ENCODE data around the gene STAT1. TPM values are rescaled to one million over a fixed set of nuclear protein-coding genes. Genes with fewer than 3 reads are reported as not detected.
A peak's percentile ranks its signal among the peaks of the same experiment; 100 is the strongest.

STAT1 gene
- total RNA-seq, 3 donors from 2014 or later (not counting 1 experiment from before 2014, with no cell fraction given), result 49.1 to 91.6 (median 86.2) TPM

DNA sequence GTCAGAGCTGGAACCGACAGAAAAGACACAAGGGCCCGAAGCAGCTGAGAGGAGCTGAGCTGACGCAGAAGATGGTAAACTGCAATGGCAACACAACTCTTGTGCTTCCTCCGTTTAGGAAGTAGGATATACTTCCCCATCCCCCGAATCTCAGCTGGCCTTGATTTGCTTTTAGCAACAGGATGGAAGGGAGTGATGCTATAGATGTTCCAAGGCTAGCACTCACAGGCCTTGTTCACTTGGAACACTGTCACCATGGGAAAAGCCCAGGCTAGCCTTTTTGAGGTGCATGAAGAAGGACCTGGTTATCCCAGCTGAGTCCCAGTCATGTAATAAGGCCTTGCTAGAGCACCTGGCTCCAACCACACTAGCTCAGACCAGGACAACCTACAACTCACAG is 26.0 kb downstream of the STAT1 start:
- H3K27me3 Mint-ChIP-seq (ENCODE audit: low read depth in 2 of 2), result no peaks in the 10 kb centered on the region
- H3K4me1 ChIP-seq (ENCODE audit: control insufficient read depth, insufficient read depth, low read length), result no peaks in the 10 kb centered on the region
- TF ChIP-seq, protein P1, sequence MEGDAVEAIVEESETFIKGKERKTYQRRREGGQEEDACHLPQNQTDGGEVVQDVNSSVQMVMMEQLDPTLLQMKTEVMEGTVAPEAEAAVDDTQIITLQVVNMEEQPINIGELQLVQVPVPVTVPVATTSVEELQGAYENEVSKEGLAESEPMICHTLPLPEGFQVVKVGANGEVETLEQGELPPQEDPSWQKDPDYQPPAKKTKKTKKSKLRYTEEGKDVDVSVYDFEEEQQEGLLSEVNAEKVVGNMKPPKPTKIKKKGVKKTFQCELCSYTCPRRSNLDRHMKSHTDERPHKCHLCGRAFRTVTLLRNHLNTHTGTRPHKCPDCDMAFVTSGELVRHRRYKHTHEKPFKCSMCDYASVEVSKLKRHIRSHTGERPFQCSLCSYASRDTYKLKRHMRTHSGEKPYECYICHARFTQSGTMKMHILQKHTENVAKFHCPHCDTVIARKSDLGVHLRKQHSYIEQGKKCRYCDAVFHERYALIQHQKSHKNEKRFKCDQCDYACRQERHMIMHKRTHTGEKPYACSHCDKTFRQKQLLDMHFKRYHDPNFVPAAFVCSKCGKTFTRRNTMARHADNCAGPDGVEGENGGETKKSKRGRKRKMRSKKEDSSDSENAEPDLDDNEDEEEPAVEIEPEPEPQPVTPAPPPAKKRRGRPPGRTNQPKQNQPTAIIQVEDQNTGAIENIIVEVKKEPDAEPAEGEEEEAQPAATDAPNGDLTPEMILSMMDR (IDR thresholded peaks at IDR 0.05), result no peak
- intact Hi-C loops (cut with micrococcal nuclease), result no loop called here
- DNase-seq (no peak), ATAC-seq (no peak)
- H3K36me3 ChIP-seq (ENCODE audit: control insufficient read depth, insufficient read depth, low read length), result peaks cover 95% of the 10 kb centered on the region
- WGBS (ENCODE audit: insufficient coverage), result 99% methylated on average over 5 of the region's 5 CpGs
- H3K27ac Mint-ChIP-seq, result peak overlapping the region in 1 of 2 donors; percentile 23
- H3K4me3 Mint-ChIP-seq, result no peak overlapping the region
- no peaks in the 10 kb centered on the region for H3K9me3 ChIP-seq (ENCODE audit: control insufficient read depth, insufficient read depth, low read length)
- H3K4me1 Mint-ChIP-seq, result no peaks in the 10 kb centered on the region
- no peaks in the 10 kb centered on the region for H3K9me3 Mint-ChIP-seq
- H3K27me3 ChIP-seq (ENCODE audit: control insufficient read depth, insufficient read depth, low read length), result no peaks in the 10 kb centered on the region
- peaks cover 34% of the 10 kb centered on the region for H3K36me3 Mint-ChIP-seq
- H3K27ac ChIP-seq (ENCODE audit: low read length), result no peak overlapping the region
- H3K4me3 ChIP-seq (ENCODE audit: low read length), result no peak overlapping the region

DNA sequence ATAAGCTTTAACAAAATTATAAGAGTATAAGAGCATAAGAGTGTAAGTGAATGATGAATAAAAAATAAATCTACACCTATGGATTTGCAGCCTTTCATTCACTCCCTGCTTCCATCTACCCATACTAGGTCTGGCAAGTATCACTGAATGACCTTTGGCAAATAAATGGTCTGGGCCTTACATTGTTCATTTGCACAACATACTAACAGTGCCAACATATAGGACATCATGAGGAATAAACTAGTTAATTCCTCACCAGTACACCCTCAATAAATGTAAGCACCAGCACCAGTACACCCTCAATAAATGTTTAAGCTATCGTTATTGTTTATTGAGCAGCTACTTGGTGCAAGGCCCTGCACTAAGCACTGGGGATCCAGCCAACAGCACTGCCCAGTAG is 26.9 kb downstream of the STAT1 start:
- TF ChIP-seq, protein P1 (IDR thresholded peaks at IDR 0.05), result no peak
- DNase-seq (no peak), ATAC-seq (no peak)
- H3K27ac ChIP-seq (ENCODE audit: low read length), result no peak overlapping the region
- Mint-ChIP-seq H3K9me3 (no peaks in the 10 kb centered on the region), H3K36me3 (peaks cover 40% of the 10 kb centered on the region), H3K27me3 (ENCODE audit: low read depth in 2 of 2) (no peaks in the 10 kb centered on the region), H3K4me3 (no peak overlapping the region), H3K4me1 (no peaks in the 10 kb centered on the region), H3K27ac (peak overlapping the region in 1 of 2 donors; percentile 23)
- no peak overlapping the region for H3K4me3 ChIP-seq (ENCODE audit: low read length)
- H3K36me3 ChIP-seq (ENCODE audit: control insufficient read depth, insufficient read depth, low read length), result peaks cover 97% of the 10 kb centered on the region
- intact Hi-C loops (cut with micrococcal nuclease), result no loop called here
- WGBS (ENCODE audit: insufficient coverage), result 96% methylated on average over 1 of the region's 1 CpG
- H3K9me3 ChIP-seq (ENCODE audit: control insufficient read depth, insufficient read depth, low read length), result no peaks in the 10 kb centered on the region
- no peaks in the 10 kb centered on the region for H3K27me3 ChIP-seq (ENCODE audit: control insufficient read depth, insufficient read depth, low read length)
- H3K4me1 ChIP-seq (ENCODE audit: control insufficient read depth, insufficient read depth, low read length), result no peaks in the 10 kb centered on the region

DNA sequence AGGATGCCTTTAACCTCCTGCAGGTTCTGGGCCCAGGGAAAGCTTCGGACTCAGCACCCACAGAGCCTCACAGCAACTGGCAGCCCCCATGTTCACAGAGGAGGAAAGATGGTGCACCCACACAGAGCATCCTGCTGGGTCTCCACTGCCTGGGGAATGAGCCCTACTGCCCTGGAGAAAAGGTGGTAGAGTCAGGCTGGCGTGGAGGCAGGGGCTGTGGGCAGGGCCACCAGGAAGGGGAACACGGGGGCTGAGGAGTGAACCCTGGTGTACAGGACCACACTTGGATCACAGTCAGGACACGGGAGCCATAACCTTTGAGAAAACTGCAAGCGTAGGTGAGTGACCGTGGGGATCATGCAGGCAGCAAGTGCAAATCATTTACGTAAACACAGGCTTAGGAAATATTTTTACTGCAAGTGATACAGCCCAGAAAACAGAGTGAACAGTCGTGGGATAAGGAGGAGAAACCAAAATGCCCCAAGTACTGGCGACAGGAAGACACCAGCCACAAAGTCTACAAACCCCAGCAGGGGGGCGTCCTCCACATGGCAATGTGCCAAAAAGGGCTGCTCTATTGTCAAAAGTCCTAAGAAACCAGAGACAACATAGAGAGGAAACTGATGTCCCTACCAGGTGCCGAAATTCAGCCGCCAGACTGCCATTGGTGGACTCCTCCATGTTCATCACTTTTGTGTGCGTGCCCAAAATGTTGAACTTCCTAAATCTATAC is 27.6 kb downstream of the STAT1 start:
- H3K27ac Mint-ChIP-seq, result peak overlapping the region in 1 of 2 donors; percentile 26
- no peaks in the 10 kb centered on the region for H3K27me3 ChIP-seq (ENCODE audit: control insufficient read depth, insufficient read depth, low read length)
- peaks cover 0 to under 1% of the 10 kb centered on the region in 2 donors for H3K4me1 Mint-ChIP-seq
- no peak overlapping the region for H3K4me3 ChIP-seq (ENCODE audit: low read length)
- H3K9me3 ChIP-seq (ENCODE audit: control insufficient read depth, insufficient read depth, low read length), result no peaks in the 10 kb centered on the region
- H3K4me3 Mint-ChIP-seq, result no peak overlapping the region
- H3K27me3 Mint-ChIP-seq (ENCODE audit: low read depth in 2 of 2), result no peaks in the 10 kb centered on the region
- no peaks in the 10 kb centered on the region for H3K9me3 Mint-ChIP-seq
- intact Hi-C loops (cut with micrococcal nuclease), result no loop called here
- H3K4me1 ChIP-seq (ENCODE audit: control insufficient read depth, insufficient read depth, low read length), result no peaks in the 10 kb centered on the region
- TF ChIP-seq, protein P1 (IDR thresholded peaks at IDR 0.05), result no peak
- WGBS (ENCODE audit: insufficient coverage), result 54% methylated on average over 12 of the region's 13 CpGs
- H3K36me3 Mint-ChIP-seq, result peaks cover 48% of the 10 kb centered on the region
- peak in 1 of 2 donors; percentile 42 for DNase-seq
- peaks cover 98% of the 10 kb centered on the region for H3K36me3 ChIP-seq (ENCODE audit: control insufficient read depth, insufficient read depth, low read length)
- H3K27ac ChIP-seq (ENCODE audit: low read length), result no peak overlapping the region
- no peak for ATAC-seq

DNA sequence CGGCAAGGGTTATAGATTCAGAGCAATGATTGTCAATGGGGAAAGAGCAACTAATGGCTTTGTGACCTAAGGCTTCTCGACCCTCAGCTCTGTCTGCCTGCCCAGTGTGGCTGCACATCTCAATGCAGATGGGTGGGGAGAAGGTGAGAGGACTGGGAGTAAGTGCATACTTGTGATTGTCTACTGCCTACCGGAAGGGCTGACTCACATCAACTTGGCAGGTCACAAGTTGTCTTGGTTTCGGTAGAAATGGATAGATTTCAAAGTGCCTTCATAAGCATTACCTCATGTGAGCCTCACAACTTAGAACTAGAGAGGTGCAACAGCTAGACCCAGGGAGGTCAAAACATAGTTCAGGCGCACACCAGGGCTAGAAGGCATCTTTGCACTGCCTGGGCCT is 29.4 kb downstream of the STAT1 start:
- Histone ChIP-seq H3K36me3 (ENCODE audit: control insufficient read depth, insufficient read depth, low read length) (peaks cover 98% of the 10 kb centered on the region), H3K4me3 (ENCODE audit: low read length) (no peak overlapping the region), H3K4me1 (ENCODE audit: control insufficient read depth, insufficient read depth, low read length) (no peaks in the 10 kb centered on the region), H3K9me3 (ENCODE audit: control insufficient read depth, insufficient read depth, low read length) (no peaks in the 10 kb centered on the region), H3K27me3 (ENCODE audit: control insufficient read depth, insufficient read depth, low read length) (no peaks in the 10 kb centered on the region), H3K27ac (ENCODE audit: low read length) (no peak overlapping the region)
- TF ChIP-seq, protein P1 (IDR thresholded peaks at IDR 0.05), result no peak
- no peak for DNase-seq
- Mint-ChIP-seq H3K4me1 (peaks cover 0 to 6% of the 10 kb centered on the region in 2 donors), H3K4me3 (no peak overlapping the region), H3K27ac (peak overlapping the region in 1 of 2 donors; percentile 63), H3K36me3 (peaks cover 55% of the 10 kb centered on the region), H3K27me3 (ENCODE audit: low read depth in 2 of 2) (no peaks in the 10 kb centered on the region), H3K9me3 (no peaks in the 10 kb centered on the region)
- intact Hi-C loops (cut with micrococcal nuclease), result no loop called here
- WGBS (ENCODE audit: insufficient coverage), result 89% methylated on average over 5 of the region's 5 CpGs
- ATAC-seq, result peak in 1 of 3 donors; percentile 41

All from natural killer cell (primary cell).